Natural killer cell (primary cell): ENCODE results near the gene AFAP1L1. TPM values are rescaled to one million over a fixed set of nuclear protein-coding genes. Genes with fewer than 3 reads are reported as not detected.
"Not testable (repeated sequence)": the region's sequence is repeated elsewhere in the genome, so short reads cannot be mapped to it uniquely, and the experiment has no call there.

Experiments used
- ATAC-seq, 3 donors: fragments of 150-1000 bp in 2 of 3; fragments of 200-7000 bp in 1 of 3; cut with Tn5 transposase; 1 replicate in 1 of 3; 2 replicates in 2 of 3; pipeline ENCODE4 v1.10.0; 2021; ENCODE audit warnings: mild to moderate bottlenecking in 2 of 3, moderate library complexity in 2 of 3
- DNase-seq, 2 donors: peaks; one replicate each; pipeline versions ENCODE4 v3.0.0 to v3.0.0-alpha.2; 2013 to 2021; ENCODE audit warnings: mixed read lengths in 1 of 2
- H3K27ac ChIP-seq: one replicate; pipeline ENCODE4 v1.5.1; 2013; ENCODE audit warnings: mild to moderate bottlenecking, low read length
- H3K27me3 ChIP-seq: one replicate; pipeline ENCODE4 v1.6.1; 2013; ENCODE audit warnings: low read length; ENCODE audit not compliant: control insufficient read depth, insufficient read depth
- H3K36me3 ChIP-seq: one replicate; pipeline ENCODE4 v1.6.1; 2013; ENCODE audit warnings: low read length; ENCODE audit not compliant: control insufficient read depth, insufficient read depth
- H3K4me1 ChIP-seq: one replicate; pipeline ENCODE4 v1.6.1; 2013; ENCODE audit warnings: low read length; ENCODE audit not compliant: control insufficient read depth, insufficient read depth
- H3K4me3 ChIP-seq: one replicate; pipeline ENCODE4 v1.5.1; 2013; ENCODE audit warnings: low read length
- H3K9me3 ChIP-seq: one replicate; pipeline ENCODE4 v1.6.1; 2013; ENCODE audit warnings: low read length; ENCODE audit not compliant: control insufficient read depth, insufficient read depth
- H3K27ac Mint-ChIP-seq, 2 donors: one replicate each; pipeline ENCODE4 v1.8.0; 2022; ENCODE audit warnings: mild to moderate bottlenecking in 2 of 2, mixed read lengths in 2 of 2, moderate library complexity in 1 of 2
- H3K27me3 Mint-ChIP-seq, 2 donors: one replicate each; pipeline ENCODE4 v1.8.0; 2022; ENCODE audit warnings: low read depth in 2 of 2, mixed read lengths in 2 of 2
- H3K36me3 Mint-ChIP-seq: one replicate; pipeline ENCODE4 v1.8.0; 2022; ENCODE audit warnings: mixed read lengths
- H3K4me1 Mint-ChIP-seq, 2 donors: one replicate each; pipeline ENCODE4 v1.8.0; 2022; ENCODE audit warnings: mixed read lengths in 2 of 2
- H3K4me3 Mint-ChIP-seq: one replicate; pipeline ENCODE4 v1.8.0; 2022; ENCODE audit warnings: mild to moderate bottlenecking, moderate library complexity, mixed read lengths
- H3K9me3 Mint-ChIP-seq, 2 donors: one replicate each; pipeline ENCODE4 v1.8.0; 2022; ENCODE audit warnings: mixed read lengths in 2 of 2
- CTCF ChIP-seq: fragments of 200-600 bp; IDR thresholded peaks from one replicate; pipeline ENCODE4 v1.8.0; 2022; ENCODE audit warnings: antibody characterized with exemption
- WGBS: methylation state at CpG from one replicate; pipeline ENCODE4 v1.1.7; 2013; ENCODE audit warnings: missing lambda C conversion rate; ENCODE audit not compliant: insufficient coverage; 5-methylcytosine and 5-hydroxymethylcytosine counted together
- intact Hi-C: fragments of 100-400 bp; cut with micrococcal nuclease; formaldehyde crosslinking; loops from one replicate; pipeline ENCODE4 v1.14.2; 2022
- total RNA-seq, 4 donors: library from RNA; stranded (reverse); fragments of 120-200 nt in 1 of 4; gene quantifications; one replicate each; pipeline versions ENCODE4 v1.2.3 to v1.2.4, GENCODE V29; 2013 to 2022

The AFAP1L1 gene
- total RNA-seq, 3 donors from 2014 or later (not counting 1 experiment from before 2014, with no cell fraction given): 0.23 to 1.5 TPM; not detected in 1

- H3K9me3 ChIP-seq: peaks cover 12% of the 10 kb centered on the region
- intact Hi-C loops: no loop called here
- no peak overlapping the region for H3K27ac Mint-ChIP-seq
- H3K4me3 Mint-ChIP-seq: no peak overlapping the region
- WGBS: 97% methylated on average over 9 of the region's 9 CpGs
- peaks cover 10% of the 10 kb centered on the region for H3K4me1 ChIP-seq
- no peaks in the 10 kb centered on the region for H3K36me3 Mint-ChIP-seq
- H3K4me3 ChIP-seq: no peak overlapping the region
- no peak for DNase-seq
- H3K27ac ChIP-seq: no peak overlapping the region
- TF ChIP-seq CTCF: no peak
- no peaks in the 10 kb centered on the region for H3K36me3 ChIP-seq
- H3K4me1 Mint-ChIP-seq: peaks cover 5 to 14% of the 10 kb centered on the region in 2 donors
- no peak for ATAC-seq
- H3K9me3 Mint-ChIP-seq: peaks cover 2 to 6% of the 10 kb centered on the region in 2 donors
- peaks cover 8% of the 10 kb centered on the region for H3K27me3 ChIP-seq
- peaks cover 14 to 19% of the 10 kb centered on the region in 2 donors for H3K27me3 Mint-ChIP-seq
Measured at GRCh38 chr5:149267241-149267973, 4.3 kb upstream of the AFAP1L1 start.

GRCh38 chr5:149268928-149269557 lies 2.6 kb upstream of the AFAP1L1 start:
- no peaks in the 10 kb centered on the region for H3K36me3 Mint-ChIP-seq
- Histone ChIP-seq H3K27me3 (peaks cover 12% of the 10 kb centered on the region), H3K4me1 (peaks cover 13% of the 10 kb centered on the region), H3K27ac (no peak overlapping the region), H3K4me3 (no peak overlapping the region), H3K36me3 (no peaks in the 10 kb centered on the region), H3K9me3 (peaks cover 12% of the 10 kb centered on the region)
- H3K4me1 Mint-ChIP-seq: peaks cover 5 to 16% of the 10 kb centered on the region in 2 donors
- ATAC-seq (peak; percentile 74 to 77 (median 75)), DNase-seq (peak in 1 of 2 donors; percentile 70)
- 60% methylated on average over 5 of the region's 6 CpGs for WGBS
- intact Hi-C loops: loop anchor here (1.0 kb wide), 1 partner anchor 128 kb away; the partner anchor contains the start of gene ABLIM3
- H3K27me3 Mint-ChIP-seq: peaks cover 28 to 29% of the 10 kb centered on the region in 2 donors
- peak; percentile 83 for TF ChIP-seq CTCF
- H3K4me3 Mint-ChIP-seq: no peak overlapping the region
- H3K27ac Mint-ChIP-seq: no peak overlapping the region
- peaks cover 2 to 6% of the 10 kb centered on the region in 2 donors for H3K9me3 Mint-ChIP-seq

GRCh38 chr5:149271195-149271715 lies 404 bp upstream of the AFAP1L1 start:
- DNase-seq (no peak), ATAC-seq (no peak)
- Mint-ChIP-seq H3K36me3 (no peaks in the 10 kb centered on the region), H3K9me3 (peaks cover 2 to 6% of the 10 kb centered on the region in 2 donors), H3K27me3 (peaks cover 34 to 41% of the 10 kb centered on the region in 2 donors), H3K4me1 (peaks cover 5 to 11% of the 10 kb centered on the region in 2 donors), H3K4me3 (peak overlapping the region; percentile 85), H3K27ac (no peak overlapping the region)
- Histone ChIP-seq H3K27me3 (peaks cover 12% of the 10 kb centered on the region), H3K9me3 (peaks cover 12% of the 10 kb centered on the region), H3K27ac (no peak overlapping the region), H3K36me3 (no peaks in the 10 kb centered on the region), H3K4me3 (no peak overlapping the region), H3K4me1 (peaks cover 13% of the 10 kb centered on the region)
- intact Hi-C loops: no loop called here
- no peak for TF ChIP-seq CTCF
- WGBS: 12% methylated on average over 40 of the region's 40 CpGs

GRCh38 chr5:149272781-149273180 lies 1.1 kb downstream of the AFAP1L1 start:
- H3K27ac ChIP-seq, H3K4me3 Mint-ChIP-seq, ATAC-seq, H3K36me3 Mint-ChIP-seq, H3K4me3 ChIP-seq, H3K27ac Mint-ChIP-seq, H3K36me3 ChIP-seq, H3K9me3 Mint-ChIP-seq, intact Hi-C loops, DNase-seq, H3K9me3 ChIP-seq: not testable (repeated sequence)
- Mint-ChIP-seq H3K27me3 (peaks cover 40 to 53% of the 10 kb centered on the region in 2 donors), H3K4me1 (peaks cover 5 to 11% of the 10 kb centered on the region in 2 donors)
- peaks cover 12% of the 10 kb centered on the region for H3K27me3 ChIP-seq
- 76% methylated on average over 16 of the region's 16 CpGs for WGBS
- peaks cover 13% of the 10 kb centered on the region for H3K4me1 ChIP-seq
